ENCODE results near the gene MAPK11. TPM values are rescaled to one million over a fixed set of nuclear protein-coding genes. Genes with fewer than 3 reads are reported as not detected.

Gene MAPK11
- polyA plus RNA-seq, 3 donors = 8.3 to 10.2 (median 9.7) TPM

Other genes with a start within 250 kb of the MAPK11 start
- gene TTLL8, start 212.1 kb downstream of the MAPK11 start, polyA plus RNA-seq (ENCODE audit: insufficient read length in 3 of 3) = not detected
- 1 to 10 TPM in 1 of 3 donors, under 1 TPM in 2; 0.67 to 1.1 (median 0.82) TPM for gene MLC1, start 185.0 kb downstream of the MAPK11 start, polyA plus RNA-seq (ENCODE audit: insufficient read length in 3 of 3)
- 1 to 10 TPM in 1 of 3 donors, under 1 TPM in 2; 0.70 to 1.1 (median 0.95) TPM for gene MOV10L1, start 180.4 kb downstream of the MAPK11 start, polyA plus RNA-seq (ENCODE audit: insufficient read length in 3 of 3)
- 1 to 10 TPM; 1.3 to 2.5 (median 2.5) TPM for gene PANX2, start 99.6 kb downstream of the MAPK11 start, polyA plus RNA-seq (ENCODE audit: insufficient read length in 3 of 3)
- 10 to 100 TPM; 27.2 to 33.9 (median 30.3) TPM for gene TRABD, start 84.5 kb downstream of the MAPK11 start, polyA plus RNA-seq (ENCODE audit: insufficient read length in 3 of 3)
- gene SELENOO, start 69.4 kb downstream of the MAPK11 start, polyA plus RNA-seq (ENCODE audit: insufficient read length in 3 of 3) = 10 to 100 TPM; 24.8 to 32.9 (median 28.9) TPM
- gene TUBGCP6, start 25.4 kb downstream of the MAPK11 start, polyA plus RNA-seq (ENCODE audit: insufficient read length in 3 of 3) = 10 to 100 TPM; 37.9 to 49.9 (median 48.1) TPM
- gene HDAC10, start 19.1 kb downstream of the MAPK11 start, polyA plus RNA-seq (ENCODE audit: insufficient read length in 3 of 3) = 10 to 100 TPM; 25.6 to 29.8 (median 26.7) TPM
- gene MAPK12, start 8.7 kb downstream of the MAPK11 start, polyA plus RNA-seq (ENCODE audit: insufficient read length in 3 of 3) = 10 to 100 TPM; 16.7 to 17.7 (median 17.2) TPM
- gene PLXNB2, start 37.3 kb upstream of the MAPK11 start, polyA plus RNA-seq (ENCODE audit: insufficient read length in 3 of 3) = 100 to 1,000 TPM; 249 to 261 (median 258) TPM
- gene DENND6B, start 56.6 kb upstream of the MAPK11 start, polyA plus RNA-seq (ENCODE audit: insufficient read length in 3 of 3) = 10 to 100 TPM; 13.9 to 18.7 (median 18.5) TPM
- gene PPP6R2, start 72.9 kb upstream of the MAPK11 start, polyA plus RNA-seq (ENCODE audit: insufficient read length in 3 of 3) = 10 to 100 TPM; 46.5 to 54.7 (median 50.5) TPM
- 10 to 100 TPM; 42.2 to 51.0 (median 42.9) TPM for gene SBF1, start 204.7 kb upstream of the MAPK11 start, polyA plus RNA-seq (ENCODE audit: insufficient read length in 3 of 3)
- 1 to 10 TPM; 4.4 to 6.0 (median 5.7) TPM for gene ADM2, start 211.2 kb upstream of the MAPK11 start, polyA plus RNA-seq (ENCODE audit: insufficient read length in 3 of 3)
- 1 to 10 TPM; 3.3 to 6.6 (median 4.2) TPM for gene MIOX, start 216.5 kb upstream of the MAPK11 start, polyA plus RNA-seq (ENCODE audit: insufficient read length in 3 of 3)
- 10 to 100 TPM; 47.3 to 61.5 (median 60.5) TPM for gene LMF2, start 237.3 kb upstream of the MAPK11 start, polyA plus RNA-seq (ENCODE audit: insufficient read length in 3 of 3)
- 10 to 100 TPM; 48.3 to 57.4 (median 56.6) TPM for gene NCAPH2, start 237.8 kb upstream of the MAPK11 start, polyA plus RNA-seq (ENCODE audit: insufficient read length in 3 of 3)

All from renal pelvis (tissue), 3 donors.